IPS-11a (cell line): ENCODE results near the gene MYO5A.
"Not testable (repeated sequence)": the region's sequence is repeated elsewhere in the genome, so short reads cannot be mapped to it uniquely, and the experiment has no call there.

Experiments used
- H3K4me3 ChIP-seq: one replicate; pipeline ENCODE4 v1.5.1; 2013; ENCODE audit warnings: low read depth, low read length, control low read depth

The MYO5A gene

GRCh38 chr15:52424856-52425431 is 103.7 kb downstream of the MYO5A start:
- H3K4me3 ChIP-seq: no peak overlapping the region

- H3K4me3 ChIP-seq: no peak overlapping the region
Measured at GRCh38 chr15:52423852-52424251, 104.8 kb downstream of the MYO5A start.

- H3K4me3 ChIP-seq: no peak overlapping the region
Measured at GRCh38 chr15:52422001-52422400, 106.7 kb downstream of the MYO5A start.

GRCh38 chr15:52421029-52421428 is 107.7 kb downstream of the MYO5A start:
- no peak overlapping the region for H3K4me3 ChIP-seq

- H3K4me3 ChIP-seq: no peak overlapping the region
Measured at GRCh38 chr15:52419494-52419893, 109.2 kb downstream of the MYO5A start.

GRCh38 chr15:52417957-52418356 is 110.7 kb downstream of the MYO5A start:
- H3K4me3 ChIP-seq: no peak overlapping the region

GRCh38 chr15:52417521-52417920 is 111.2 kb downstream of the MYO5A start:
- H3K4me3 ChIP-seq: no peak overlapping the region

- H3K4me3 ChIP-seq: not testable (repeated sequence)
Measured at GRCh38 chr15:52416566-52416965, 112.1 kb downstream of the MYO5A start.

GRCh38 chr15:52415628-52416027 is 113.1 kb downstream of the MYO5A start:
- H3K4me3 ChIP-seq: no peak overlapping the region

- no peak overlapping the region for H3K4me3 ChIP-seq
Measured at GRCh38 chr15:52414936-52415335, 113.7 kb downstream of the MYO5A start.

- no peak overlapping the region for H3K4me3 ChIP-seq
Measured at GRCh38 chr15:52408823-52409222, 119.9 kb downstream of the MYO5A start.

GRCh38 chr15:52407374-52407773 is 121.3 kb downstream of the MYO5A start:
- no peak overlapping the region for H3K4me3 ChIP-seq

- no peak overlapping the region for H3K4me3 ChIP-seq
Measured at GRCh38 chr15:52406601-52407000, 122.1 kb downstream of the MYO5A start.

GRCh38 chr15:52405856-52406255 is 122.8 kb downstream of the MYO5A start:
- no peak overlapping the region for H3K4me3 ChIP-seq

GRCh38 chr15:52397118-52397517 is 131.6 kb downstream of the MYO5A start:
- no peak overlapping the region for H3K4me3 ChIP-seq

- no peak overlapping the region for H3K4me3 ChIP-seq
Measured at GRCh38 chr15:52394118-52394517, 134.6 kb downstream of the MYO5A start.

GRCh38 chr15:52392008-52392687 is 136.5 kb downstream of the MYO5A start:
- H3K4me3 ChIP-seq: no peak overlapping the region

GRCh38 chr15:52391069-52391468 is 137.6 kb downstream of the MYO5A start:
- no peak overlapping the region for H3K4me3 ChIP-seq

GRCh38 chr15:52385670-52386069 is 143.0 kb downstream of the MYO5A start:
- no peak overlapping the region for H3K4me3 ChIP-seq

GRCh38 chr15:52383100-52383588 is 145.5 kb downstream of the MYO5A start:
- no peak overlapping the region for H3K4me3 ChIP-seq

- H3K4me3 ChIP-seq: no peak overlapping the region
Measured at GRCh38 chr15:52382647-52383046, 146.0 kb downstream of the MYO5A start.

GRCh38 chr15:52379395-52380106 is 149.1 kb downstream of the MYO5A start:
- no peak overlapping the region for H3K4me3 ChIP-seq
